ENCODE measurements around the gene KLK15. TPM values are rescaled to one million over a fixed set of nuclear protein-coding genes. Genes with fewer than 3 reads are reported as not detected.

Gene KLK15
- total and polyA plus RNA-seq, 11 donors: not detected

DNA sequence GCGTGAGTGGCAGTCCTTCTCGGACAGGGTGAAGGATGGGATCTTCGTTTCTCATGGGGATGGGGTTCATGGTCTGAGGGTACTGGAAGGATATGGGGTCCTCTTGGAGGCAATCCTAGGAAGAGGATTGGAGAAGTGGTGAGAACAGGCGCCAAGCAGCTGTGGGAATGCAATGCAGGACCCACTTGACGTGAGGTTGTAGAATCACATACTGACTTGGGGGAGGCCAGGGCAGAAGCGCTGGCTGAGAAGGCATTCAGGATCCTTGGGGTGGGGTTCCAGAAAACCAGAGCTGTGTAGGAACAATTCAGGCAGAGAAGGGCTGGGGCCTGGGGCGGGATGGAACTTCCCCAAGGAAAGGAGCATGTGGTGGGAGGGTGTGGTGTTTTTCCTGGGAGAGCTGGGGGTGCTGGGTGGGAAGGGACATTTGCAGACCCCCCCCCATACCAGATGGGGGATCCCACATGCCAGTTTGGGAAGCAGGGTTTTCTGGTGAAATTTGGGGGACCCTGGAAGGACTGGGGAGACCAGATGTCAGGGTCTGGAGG, 10.6 kb downstream of the KLK15 start:
- no peak for ATAC-seq
- TF ChIP-seq, protein P1, sequence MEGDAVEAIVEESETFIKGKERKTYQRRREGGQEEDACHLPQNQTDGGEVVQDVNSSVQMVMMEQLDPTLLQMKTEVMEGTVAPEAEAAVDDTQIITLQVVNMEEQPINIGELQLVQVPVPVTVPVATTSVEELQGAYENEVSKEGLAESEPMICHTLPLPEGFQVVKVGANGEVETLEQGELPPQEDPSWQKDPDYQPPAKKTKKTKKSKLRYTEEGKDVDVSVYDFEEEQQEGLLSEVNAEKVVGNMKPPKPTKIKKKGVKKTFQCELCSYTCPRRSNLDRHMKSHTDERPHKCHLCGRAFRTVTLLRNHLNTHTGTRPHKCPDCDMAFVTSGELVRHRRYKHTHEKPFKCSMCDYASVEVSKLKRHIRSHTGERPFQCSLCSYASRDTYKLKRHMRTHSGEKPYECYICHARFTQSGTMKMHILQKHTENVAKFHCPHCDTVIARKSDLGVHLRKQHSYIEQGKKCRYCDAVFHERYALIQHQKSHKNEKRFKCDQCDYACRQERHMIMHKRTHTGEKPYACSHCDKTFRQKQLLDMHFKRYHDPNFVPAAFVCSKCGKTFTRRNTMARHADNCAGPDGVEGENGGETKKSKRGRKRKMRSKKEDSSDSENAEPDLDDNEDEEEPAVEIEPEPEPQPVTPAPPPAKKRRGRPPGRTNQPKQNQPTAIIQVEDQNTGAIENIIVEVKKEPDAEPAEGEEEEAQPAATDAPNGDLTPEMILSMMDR (IDR thresholded peaks at IDR 0.05): no peak
- TF ChIP-seq POLR2A (IDR thresholded peaks at IDR 0.05): no peak

GRCh38 chr19:50821622-50822021, 11.8 kb downstream of the KLK15 start:
- H3K27me3 ChIP-seq: peaks cover 26 to 82% (median 46%) of the 10 kb centered on the region in 9 donors
- 57 to 70% (median 62%) methylated on average over 7 to 8 of the region's 8 CpGs for WGBS, 4 donors
- intact Hi-C loops (cut with DNase I): no loop called here
- no peaks in the 10 kb centered on the region for H3K36me3 ChIP-seq
- H3K27ac ChIP-seq: no peak overlapping the region
- no peak overlapping the region for H3K4me3 ChIP-seq
- no peaks in the 10 kb centered on the region for H3K9me3 ChIP-seq
- TF ChIP-seq POLR2A (IDR thresholded peaks at IDR 0.05): no peak
- TF ChIP-seq, protein P1 (IDR thresholded peaks at IDR 0.05): no peak
- ATAC-seq (no peak), DNase-seq (no peak)
- peaks cover 0 to 16% (median 0%) of the 10 kb centered on the region in 12 donors for H3K4me1 ChIP-seq

More for the DNA sequence above, 10.6 kb downstream of the KLK15 start:
- Histone ChIP-seq H3K36me3 (no peaks in the 10 kb centered on the region), H3K4me3 (no peak overlapping the region), H3K27ac (no peak overlapping the region), H3K27me3 (peaks cover 22 to 84% (median 44%) of the 10 kb centered on the region in 9 donors), H3K9me3 (no peaks in the 10 kb centered on the region), H3K4me1 (peaks cover 0 to 16% (median 0%) of the 10 kb centered on the region in 12 donors)
- DNase-seq: no peak
- intact Hi-C loops (cut with DNase I): no loop called here
- 61 to 80% (median 77%) methylated on average over 7 of the region's 7 CpGs for WGBS, 4 donors

GRCh38 chr19:50821248-50821612, 12.1 kb downstream of the KLK15 start:
- H3K27me3 ChIP-seq: peaks cover 26 to 78% (median 45%) of the 10 kb centered on the region in 9 donors
- peaks cover 0 to 16% (median 0%) of the 10 kb centered on the region in 12 donors for H3K4me1 ChIP-seq
- intact Hi-C loops (cut with DNase I): no loop called here
- ATAC-seq: no peak
- DNase-seq: no peak
- TF ChIP-seq, protein P1 (IDR thresholded peaks at IDR 0.05): no peak
- TF ChIP-seq POLR2A (IDR thresholded peaks at IDR 0.05): no peak
- no peak overlapping the region for H3K27ac ChIP-seq
- no peaks in the 10 kb centered on the region for H3K36me3 ChIP-seq
- WGBS, 4 donors: 51 to 68% (median 62%) methylated on average over 4 of the region's 4 CpGs
- H3K9me3 ChIP-seq: no peaks in the 10 kb centered on the region
- H3K4me3 ChIP-seq: no peak overlapping the region

- DNase-seq (peak in 1 of 5 donors; percentile 65), ATAC-seq (peak; percentile 37 to 78 (median 39))
- intact Hi-C loops (cut with DNase I): no loop called here
- peak overlapping the region in 5 of 12 donors; percentile 12 to 26 (median 19) for H3K4me3 ChIP-seq
- H3K4me1 ChIP-seq: peaks cover 0 to 16% (median 0%) of the 10 kb centered on the region in 12 donors
- no peak overlapping the region for H3K27ac ChIP-seq
- no peak for TF ChIP-seq POLR2A (IDR thresholded peaks at IDR 0.05)
- TF ChIP-seq, protein P1 (IDR thresholded peaks at IDR 0.05): no peak
- H3K9me3 ChIP-seq: no peaks in the 10 kb centered on the region
- WGBS, 4 donors: 5 to 8% (median 6%) methylated on average over 21 of the region's 21 CpGs
- H3K27me3 ChIP-seq: peaks cover 26 to 78% (median 45%) of the 10 kb centered on the region in 9 donors
- H3K36me3 ChIP-seq: no peaks in the 10 kb centered on the region
Observed at GRCh38 chr19:50820549-50821247, 12.7 kb downstream of the KLK15 start.

All from heart left ventricle (tissue), 16 donors.